ENCODE data around the gene WDR82.

- TF ChIP-seq CTCF (IDR thresholded peaks at IDR 0.05; ENCODE audit: poor library complexity), result no peak
- no peak for TF ChIP-seq EZH2phosphoT487 (IDR thresholded peaks at IDR 0.05; ENCODE audit: low read depth, severe bottlenecking, unreplicated experiment)
- TF ChIP-seq EZH2 (IDR thresholded peaks at IDR 0.05; ENCODE audit: borderline replicate concordance), result no peak
Observed at GRCh38 chr3:52292247-52293065, 14.0 kb upstream of the WDR82 start.
